HUES6 (cell line): ENCODE data around the gene DGCR8.

Experiments
- H3K27ac ChIP-seq: 2 replicates; pipeline ENCODE4 v1.7.0; 2013; ENCODE audit warnings: low read depth, mild to moderate bottlenecking, low read length, inconsistent platforms
- H3K27me3 ChIP-seq: 2 replicates; pipeline ENCODE4 v1.6.1; 2013; ENCODE audit warnings: low read length; ENCODE audit not compliant: control insufficient read depth, insufficient read depth
- H3K36me3 ChIP-seq: 2 replicates; pipeline ENCODE4 v1.6.1; 2013; ENCODE audit warnings: low read length; ENCODE audit not compliant: control insufficient read depth, insufficient read depth
- H3K4me1 ChIP-seq: 2 replicates; pipeline ENCODE4 v1.6.1; 2013; ENCODE audit warnings: low read length; ENCODE audit not compliant: control insufficient read depth, insufficient read depth
- H3K4me3 ChIP-seq: 2 replicates; pipeline ENCODE4 v1.5.1; 2013; ENCODE audit warnings: low read depth, low read length
- H3K9ac ChIP-seq: one replicate; pipeline ENCODE4 v1.6.1; 2013; ENCODE audit warnings: mild to moderate bottlenecking, low read length
- H3K9me3 ChIP-seq: 2 replicates; pipeline ENCODE4 v1.6.1; 2013; ENCODE audit warnings: low read depth, low read length; ENCODE audit not compliant: control insufficient read depth, insufficient read depth

DGCR8 gene

GRCh38 chr22:20053407-20054033 is 26.5 kb upstream of the DGCR8 start:
- no peak overlapping the region for H3K27ac ChIP-seq
- no peak overlapping the region for H3K9ac ChIP-seq
- H3K36me3 ChIP-seq, result peaks cover 11% of the 10 kb centered on the region; the same call in 1 of the 2 replicates
- no peaks in the 10 kb centered on the region for H3K4me1 ChIP-seq
- no peaks in the 10 kb centered on the region for H3K27me3 ChIP-seq
- no peaks in the 10 kb centered on the region for H3K9me3 ChIP-seq
- H3K4me3 ChIP-seq, result no peak overlapping the region

- no peak overlapping the region for H3K9ac ChIP-seq
- H3K36me3 ChIP-seq, result peaks cover 9% of the 10 kb centered on the region; the same call in 1 of the 2 replicates
- H3K27me3 ChIP-seq, result no peaks in the 10 kb centered on the region
- H3K27ac ChIP-seq, result no peak overlapping the region
- no peaks in the 10 kb centered on the region for H3K9me3 ChIP-seq
- H3K4me1 ChIP-seq, result no peaks in the 10 kb centered on the region
- H3K4me3 ChIP-seq, result no peak overlapping the region
These were observed 26.0 kb upstream of the DGCR8 start for GRCh38 chr22:20054034-20054427.

GRCh38 chr22:20054485-20054884 is 25.6 kb upstream of the DGCR8 start:
- Histone ChIP-seq H3K27me3 (no peaks in the 10 kb centered on the region), H3K9ac (no peak overlapping the region), H3K27ac (no peak overlapping the region), H3K4me1 (no peaks in the 10 kb centered on the region), H3K9me3 (no peaks in the 10 kb centered on the region), H3K36me3 (peaks cover 7% of the 10 kb centered on the region; the same call in 1 of the 2 replicates), H3K4me3 (no peak overlapping the region)

- Histone ChIP-seq H3K36me3 (peaks cover 7% of the 10 kb centered on the region; the same call in 1 of the 2 replicates), H3K4me3 (no peak overlapping the region), H3K9me3 (no peaks in the 10 kb centered on the region), H3K27ac (no peak overlapping the region), H3K27me3 (no peaks in the 10 kb centered on the region), H3K4me1 (no peaks in the 10 kb centered on the region), H3K9ac (no peak overlapping the region)
These were observed 24.9 kb upstream of the DGCR8 start for GRCh38 chr22:20055144-20055543.

- Histone ChIP-seq H3K27ac (no peak overlapping the region), H3K27me3 (no peaks in the 10 kb centered on the region), H3K4me3 (no peak overlapping the region), H3K9me3 (no peaks in the 10 kb centered on the region), H3K9ac (no peak overlapping the region), H3K36me3 (peaks cover 7% of the 10 kb centered on the region; the same call in 1 of the 2 replicates), H3K4me1 (no peaks in the 10 kb centered on the region)
These were observed 24.4 kb upstream of the DGCR8 start for GRCh38 chr22:20055654-20056053.

GRCh38 chr22:20056161-20056560 is 23.9 kb upstream of the DGCR8 start:
- Histone ChIP-seq H3K9ac (no peak overlapping the region), H3K27ac (no peak overlapping the region), H3K27me3 (no peaks in the 10 kb centered on the region), H3K4me1 (no peaks in the 10 kb centered on the region), H3K9me3 (no peaks in the 10 kb centered on the region), H3K4me3 (no peak overlapping the region), H3K36me3 (peaks cover 7% of the 10 kb centered on the region; the same call in 1 of the 2 replicates)

GRCh38 chr22:20056696-20057386 is 23.2 kb upstream of the DGCR8 start:
- Histone ChIP-seq H3K27ac (no peak overlapping the region), H3K9ac (no peak overlapping the region), H3K4me1 (no peaks in the 10 kb centered on the region), H3K4me3 (no peak overlapping the region), H3K27me3 (no peaks in the 10 kb centered on the region), H3K9me3 (no peaks in the 10 kb centered on the region), H3K36me3 (peaks cover 7% of the 10 kb centered on the region; the same call in 1 of the 2 replicates)

- H3K9ac ChIP-seq, result no peak overlapping the region
- peaks cover 5% of the 10 kb centered on the region; the same call in 1 of the 2 replicates for H3K36me3 ChIP-seq
- H3K9me3 ChIP-seq, result no peaks in the 10 kb centered on the region
- H3K27ac ChIP-seq, result no peak overlapping the region
- no peaks in the 10 kb centered on the region for H3K4me1 ChIP-seq
- H3K4me3 ChIP-seq, result no peak overlapping the region
- H3K27me3 ChIP-seq, result no peaks in the 10 kb centered on the region
These were observed 22.3 kb upstream of the DGCR8 start for GRCh38 chr22:20057596-20058268.

GRCh38 chr22:20058989-20059770 is 20.9 kb upstream of the DGCR8 start:
- Histone ChIP-seq H3K9ac (no peak overlapping the region), H3K36me3 (peaks cover 4% of the 10 kb centered on the region; the same call in 1 of the 2 replicates), H3K9me3 (no peaks in the 10 kb centered on the region), H3K27ac (no peak overlapping the region), H3K4me1 (no peaks in the 10 kb centered on the region), H3K4me3 (no peak overlapping the region), H3K27me3 (no peaks in the 10 kb centered on the region)

GRCh38 chr22:20060700-20061480 is 19.2 kb upstream of the DGCR8 start:
- no peak overlapping the region for H3K27ac ChIP-seq
- peaks cover 8% of the 10 kb centered on the region for H3K36me3 ChIP-seq
- H3K9me3 ChIP-seq, result no peaks in the 10 kb centered on the region
- H3K9ac ChIP-seq, result no peak overlapping the region
- no peaks in the 10 kb centered on the region for H3K4me1 ChIP-seq
- H3K4me3 ChIP-seq, result no peak overlapping the region
- H3K27me3 ChIP-seq, result no peaks in the 10 kb centered on the region
